ENCODE data around the gene ZNF367.

Gene ZNF367

DNA sequence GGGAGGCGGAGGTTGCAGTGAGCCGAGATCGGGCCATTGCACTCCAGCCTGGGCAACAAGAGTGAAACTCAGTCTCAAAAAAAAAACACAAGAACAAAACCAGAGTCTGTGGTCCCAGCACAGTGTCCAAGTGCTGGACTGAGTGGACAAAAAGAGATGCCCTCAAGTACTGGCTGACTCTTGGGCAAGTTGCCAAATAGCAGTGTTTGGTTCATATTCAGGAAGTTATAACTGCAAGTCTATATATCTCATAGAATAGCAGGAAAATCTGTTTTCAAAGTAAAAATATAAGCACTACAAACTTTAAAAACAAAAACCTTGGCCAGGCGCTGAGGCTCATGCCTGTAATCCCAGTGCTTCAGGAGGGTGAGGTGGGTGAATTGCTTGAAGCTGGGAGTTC, 39.1 kb upstream of the ZNF367 start:
- H3K27me3 ChIP-seq (ENCODE audit: insufficient read depth, poor library complexity, severe bottlenecking), result peaks cover 4% of the 10 kb centered on the region
- no peak for TF ChIP-seq POLR2AphosphoS5 (IDR thresholded peaks at IDR 0.05; ENCODE audit: low read depth)
- TF ChIP-seq GABPA (IDR thresholded peaks at IDR 0.05; ENCODE audit: low read depth), result no peak
- TF ChIP-seq SPI1 (IDR thresholded peaks at IDR 0.05; ENCODE audit: borderline replicate concordance, low read depth), result no peak
- TF ChIP-seq, protein P1, sequence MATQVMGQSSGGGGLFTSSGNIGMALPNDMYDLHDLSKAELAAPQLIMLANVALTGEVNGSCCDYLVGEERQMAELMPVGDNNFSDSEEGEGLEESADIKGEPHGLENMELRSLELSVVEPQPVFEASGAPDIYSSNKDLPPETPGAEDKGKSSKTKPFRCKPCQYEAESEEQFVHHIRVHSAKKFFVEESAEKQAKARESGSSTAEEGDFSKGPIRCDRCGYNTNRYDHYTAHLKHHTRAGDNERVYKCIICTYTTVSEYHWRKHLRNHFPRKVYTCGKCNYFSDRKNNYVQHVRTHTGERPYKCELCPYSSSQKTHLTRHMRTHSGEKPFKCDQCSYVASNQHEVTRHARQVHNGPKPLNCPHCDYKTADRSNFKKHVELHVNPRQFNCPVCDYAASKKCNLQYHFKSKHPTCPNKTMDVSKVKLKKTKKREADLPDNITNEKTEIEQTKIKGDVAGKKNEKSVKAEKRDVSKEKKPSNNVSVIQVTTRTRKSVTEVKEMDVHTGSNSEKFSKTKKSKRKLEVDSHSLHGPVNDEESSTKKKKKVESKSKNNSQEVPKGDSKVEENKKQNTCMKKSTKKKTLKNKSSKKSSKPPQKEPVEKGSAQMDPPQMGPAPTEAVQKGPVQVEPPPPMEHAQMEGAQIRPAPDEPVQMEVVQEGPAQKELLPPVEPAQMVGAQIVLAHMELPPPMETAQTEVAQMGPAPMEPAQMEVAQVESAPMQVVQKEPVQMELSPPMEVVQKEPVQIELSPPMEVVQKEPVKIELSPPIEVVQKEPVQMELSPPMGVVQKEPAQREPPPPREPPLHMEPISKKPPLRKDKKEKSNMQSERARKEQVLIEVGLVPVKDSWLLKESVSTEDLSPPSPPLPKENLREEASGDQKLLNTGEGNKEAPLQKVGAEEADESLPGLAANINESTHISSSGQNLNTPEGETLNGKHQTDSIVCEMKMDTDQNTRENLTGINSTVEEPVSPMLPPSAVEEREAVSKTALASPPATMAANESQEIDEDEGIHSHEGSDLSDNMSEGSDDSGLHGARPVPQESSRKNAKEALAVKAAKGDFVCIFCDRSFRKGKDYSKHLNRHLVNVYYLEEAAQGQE (IDR thresholded peaks at IDR 0.05; ENCODE audit: insufficient replicate concordance, low read depth), result no peak
- TF ChIP-seq, protein P2, sequence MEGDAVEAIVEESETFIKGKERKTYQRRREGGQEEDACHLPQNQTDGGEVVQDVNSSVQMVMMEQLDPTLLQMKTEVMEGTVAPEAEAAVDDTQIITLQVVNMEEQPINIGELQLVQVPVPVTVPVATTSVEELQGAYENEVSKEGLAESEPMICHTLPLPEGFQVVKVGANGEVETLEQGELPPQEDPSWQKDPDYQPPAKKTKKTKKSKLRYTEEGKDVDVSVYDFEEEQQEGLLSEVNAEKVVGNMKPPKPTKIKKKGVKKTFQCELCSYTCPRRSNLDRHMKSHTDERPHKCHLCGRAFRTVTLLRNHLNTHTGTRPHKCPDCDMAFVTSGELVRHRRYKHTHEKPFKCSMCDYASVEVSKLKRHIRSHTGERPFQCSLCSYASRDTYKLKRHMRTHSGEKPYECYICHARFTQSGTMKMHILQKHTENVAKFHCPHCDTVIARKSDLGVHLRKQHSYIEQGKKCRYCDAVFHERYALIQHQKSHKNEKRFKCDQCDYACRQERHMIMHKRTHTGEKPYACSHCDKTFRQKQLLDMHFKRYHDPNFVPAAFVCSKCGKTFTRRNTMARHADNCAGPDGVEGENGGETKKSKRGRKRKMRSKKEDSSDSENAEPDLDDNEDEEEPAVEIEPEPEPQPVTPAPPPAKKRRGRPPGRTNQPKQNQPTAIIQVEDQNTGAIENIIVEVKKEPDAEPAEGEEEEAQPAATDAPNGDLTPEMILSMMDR (IDR thresholded peaks at IDR 0.05; ENCODE audit: insufficient read depth, low read length), result no peak
- H3K4me3 ChIP-seq (replicated peaks; ENCODE audit: insufficient read depth, low read length), result no peak overlapping the region
- no peak overlapping the region for H3K27ac ChIP-seq (replicated peaks)
- DNase-seq (ENCODE audit: low read depth in 1 of 2, low spot score in 1 of 2), result no peak

DNA sequence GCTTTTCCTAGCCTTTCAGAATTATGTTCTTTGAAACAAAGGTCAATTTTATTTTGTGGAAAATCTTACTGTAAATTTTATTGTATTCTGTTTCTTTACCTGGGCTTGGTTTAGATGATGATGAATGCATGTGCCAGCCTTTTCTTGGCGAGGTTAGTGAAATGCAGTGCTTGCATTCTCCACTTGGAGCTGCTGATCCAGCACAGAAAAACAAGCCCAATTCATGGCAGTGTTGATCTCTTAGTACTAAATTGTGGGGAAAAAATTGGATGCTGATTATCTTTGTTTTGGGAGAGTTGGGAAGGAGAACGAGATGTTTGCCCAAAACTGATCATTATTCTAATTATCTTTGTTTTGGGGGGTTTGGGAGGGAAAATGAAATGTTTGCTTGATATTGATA, 35.5 kb upstream of the ZNF367 start:
- TF ChIP-seq GABPA (IDR thresholded peaks at IDR 0.05; ENCODE audit: low read depth), result no peak
- no peak for TF ChIP-seq SPI1 (IDR thresholded peaks at IDR 0.05; ENCODE audit: borderline replicate concordance, low read depth)
- TF ChIP-seq, protein P2 (IDR thresholded peaks at IDR 0.05; ENCODE audit: insufficient read depth, low read length), result no peak
- no peak for TF ChIP-seq POLR2AphosphoS5 (IDR thresholded peaks at IDR 0.05; ENCODE audit: low read depth)
- TF ChIP-seq, protein P1 (IDR thresholded peaks at IDR 0.05; ENCODE audit: insufficient replicate concordance, low read depth), result no peak
- DNase-seq (ENCODE audit: low read depth in 1 of 2, low spot score in 1 of 2), result no peak
- peaks cover 13% of the 10 kb centered on the region for H3K27me3 ChIP-seq (ENCODE audit: insufficient read depth, poor library complexity, severe bottlenecking)
- H3K27ac ChIP-seq (replicated peaks), result no peak overlapping the region
- H3K4me3 ChIP-seq (replicated peaks; ENCODE audit: insufficient read depth, low read length), result no peak overlapping the region

DNA sequence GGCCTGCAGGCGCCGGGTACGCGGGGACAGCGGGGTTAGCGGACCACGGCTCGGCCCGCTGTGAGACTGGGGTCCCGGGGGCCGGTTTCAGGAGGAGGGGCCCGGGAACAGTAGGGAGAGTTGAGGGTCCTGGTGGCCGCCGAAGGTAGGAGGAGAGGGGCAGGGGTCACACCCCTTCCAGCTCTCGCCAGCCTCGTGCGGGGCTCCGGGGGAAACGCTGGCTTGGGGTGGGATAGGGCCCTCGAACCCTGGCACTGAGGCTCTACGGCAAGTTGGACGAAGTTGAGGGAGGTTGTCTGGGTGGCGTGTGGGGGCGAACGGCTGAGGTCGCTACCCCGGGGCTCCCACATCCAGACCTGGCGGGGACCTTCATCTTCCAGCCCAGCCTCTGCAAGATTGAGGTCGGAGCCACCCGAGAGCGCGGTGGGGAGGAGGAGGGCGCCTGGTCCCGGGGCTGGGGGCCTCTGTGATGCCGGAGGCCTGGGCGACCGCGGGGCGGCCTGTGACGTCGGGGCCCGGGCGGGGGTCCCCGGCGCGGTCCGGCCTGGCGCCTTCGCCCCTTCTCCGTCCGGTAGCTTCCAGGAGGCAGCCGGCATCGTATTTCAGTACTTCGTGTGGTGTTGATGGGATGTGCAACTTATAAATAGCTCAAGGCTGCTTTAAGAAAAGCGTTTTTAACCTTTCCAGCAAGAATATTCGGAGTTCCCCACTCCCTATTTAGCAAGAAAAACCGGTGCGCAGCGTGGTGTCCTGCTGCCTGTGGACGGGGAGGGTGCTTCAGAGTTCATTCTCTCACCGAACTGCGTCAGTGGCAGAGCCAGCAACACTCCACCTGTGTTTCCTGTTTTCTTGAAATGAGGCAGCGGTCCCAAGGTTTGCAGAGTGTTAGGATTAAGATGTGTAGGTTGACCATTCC, 32.7 kb upstream of the ZNF367 start:
- Histone ChIP-seq H3K4me3 (replicated peaks; ENCODE audit: insufficient read depth, low read length) (peak overlapping the region; percentile 70), H3K27me3 (ENCODE audit: insufficient read depth, poor library complexity, severe bottlenecking) (peaks cover 13% of the 10 kb centered on the region), H3K27ac (replicated peaks) (no peak overlapping the region)
- no peak for DNase-seq (ENCODE audit: low read depth in 1 of 2, low spot score in 1 of 2)
- TF ChIP-seq SPI1 (IDR thresholded peaks at IDR 0.05; ENCODE audit: borderline replicate concordance, low read depth) (no peak), POLR2AphosphoS5 (IDR thresholded peaks at IDR 0.05; ENCODE audit: low read depth) (no peak), GABPA (IDR thresholded peaks at IDR 0.05; ENCODE audit: low read depth) (no peak)
- TF ChIP-seq, protein P1 (IDR thresholded peaks at IDR 0.05; ENCODE audit: insufficient replicate concordance, low read depth), result no peak
- TF ChIP-seq, protein P2 (IDR thresholded peaks at IDR 0.05; ENCODE audit: insufficient read depth, low read length), result no peak

Measured in HL-60 (cell line).